ENCODE results near the gene ELOVL2.

Gene ELOVL2

DNA sequence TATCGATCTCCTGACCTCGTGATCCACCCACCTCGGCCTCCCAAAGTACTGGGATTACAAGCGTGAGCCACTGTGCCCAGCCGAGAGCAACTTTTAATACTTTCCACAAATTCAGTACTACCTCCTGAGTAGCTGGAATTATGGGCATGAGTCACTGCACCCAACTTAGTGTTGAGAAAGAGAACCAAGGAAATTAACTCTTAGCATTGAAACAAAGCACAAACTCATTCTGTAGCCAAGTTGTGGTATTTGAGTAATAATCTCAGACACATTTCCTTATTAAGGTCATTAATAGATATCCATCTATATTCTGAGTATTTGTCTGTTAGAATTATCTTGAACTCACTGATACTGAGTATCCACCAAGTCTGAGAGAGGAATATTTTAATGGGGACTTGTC is 14.3 kb upstream of the ELOVL2 start:
- no peak for DNase-seq (ENCODE audit: extremely low read depth in 1 of 2, low read depth in 1 of 2)

DNA sequence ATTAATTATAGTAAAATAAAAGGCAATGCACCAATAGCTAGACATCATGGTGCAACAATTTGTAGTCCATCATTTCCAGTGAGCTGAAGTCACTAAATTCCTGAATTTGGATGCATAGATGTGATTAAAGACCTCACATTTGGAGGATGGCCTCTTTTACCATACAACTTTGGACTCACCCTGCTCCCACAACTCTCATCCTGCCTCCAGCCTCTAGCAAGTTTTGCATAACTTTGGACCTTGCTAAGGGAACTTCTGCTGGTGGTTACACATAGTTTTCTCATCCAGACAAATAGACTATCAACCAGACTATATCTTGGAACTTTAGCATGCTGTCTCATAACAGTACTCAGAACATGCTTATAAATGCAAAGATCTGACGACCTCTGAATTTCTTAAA is 12.8 kb upstream of the ELOVL2 start:
- DNase-seq (ENCODE audit: extremely low read depth in 1 of 2, low read depth in 1 of 2): no peak

DNA sequence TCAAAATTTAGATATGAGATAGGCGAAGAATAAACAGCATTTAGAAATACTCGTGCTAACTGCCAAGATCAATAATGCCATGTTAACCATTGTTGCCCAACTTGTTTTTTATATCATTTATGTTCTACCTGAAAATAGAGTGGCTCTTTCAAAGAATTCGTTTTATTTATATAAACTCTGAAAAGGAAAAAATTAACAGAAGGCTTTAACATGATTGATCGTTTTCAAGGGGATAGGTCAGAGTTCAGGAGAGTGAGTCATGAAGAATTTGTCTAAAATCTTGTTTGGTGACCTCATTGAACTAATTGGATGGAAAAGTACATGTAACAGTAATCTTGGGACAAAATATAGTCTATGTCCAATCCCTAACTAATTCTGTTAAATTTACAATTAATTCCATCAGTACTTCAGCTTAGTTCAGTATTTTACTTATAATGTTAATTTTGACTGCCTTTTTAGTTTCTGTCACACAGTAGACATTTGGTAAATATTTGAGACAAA is 11.1 kb upstream of the ELOVL2 start:
- DNase-seq (ENCODE audit: extremely low read depth in 1 of 2, low read depth in 1 of 2): no peak

DNA sequence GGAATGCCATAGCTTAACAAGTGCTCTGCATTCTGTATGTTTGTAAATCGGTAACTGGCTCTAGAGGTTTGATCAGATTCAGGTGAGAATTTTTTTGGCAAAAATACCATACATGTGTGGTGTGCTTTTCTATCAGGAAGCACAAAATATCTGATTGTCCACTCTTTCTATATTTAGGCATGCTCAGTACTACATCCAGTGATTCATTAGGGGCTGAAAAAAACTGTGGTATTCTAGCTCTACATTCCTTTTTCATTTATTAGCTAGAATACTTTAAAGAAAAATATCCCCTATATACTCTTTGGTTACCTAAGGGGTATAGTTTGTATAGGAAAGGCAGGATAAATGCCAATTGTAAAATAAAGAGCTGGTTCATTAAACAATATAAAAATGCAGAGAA is 10.6 kb upstream of the ELOVL2 start:
- DNase-seq (ENCODE audit: extremely low read depth in 1 of 2, low read depth in 1 of 2): no peak

DNA sequence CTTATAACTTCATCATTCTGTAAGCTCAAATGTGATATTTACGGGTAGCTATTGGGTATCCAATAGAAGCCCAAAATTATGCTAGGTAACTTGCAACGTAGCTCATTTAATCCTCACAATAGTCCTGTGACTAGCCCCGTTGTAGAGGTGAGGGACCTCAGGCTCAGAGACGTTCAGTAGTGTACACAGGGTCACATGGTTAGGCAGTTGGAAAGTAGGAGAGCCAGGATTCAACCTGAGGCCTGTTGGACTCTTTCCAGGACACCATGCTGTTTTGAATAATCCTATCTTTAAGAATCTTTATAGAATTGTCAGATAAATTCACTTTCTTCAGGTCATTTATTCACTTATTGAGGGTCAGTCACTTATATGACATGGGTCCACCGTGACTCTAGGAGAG is 9.2 kb upstream of the ELOVL2 start:
- DNase-seq (ENCODE audit: extremely low read depth in 1 of 2, low read depth in 1 of 2): no peak

DNA sequence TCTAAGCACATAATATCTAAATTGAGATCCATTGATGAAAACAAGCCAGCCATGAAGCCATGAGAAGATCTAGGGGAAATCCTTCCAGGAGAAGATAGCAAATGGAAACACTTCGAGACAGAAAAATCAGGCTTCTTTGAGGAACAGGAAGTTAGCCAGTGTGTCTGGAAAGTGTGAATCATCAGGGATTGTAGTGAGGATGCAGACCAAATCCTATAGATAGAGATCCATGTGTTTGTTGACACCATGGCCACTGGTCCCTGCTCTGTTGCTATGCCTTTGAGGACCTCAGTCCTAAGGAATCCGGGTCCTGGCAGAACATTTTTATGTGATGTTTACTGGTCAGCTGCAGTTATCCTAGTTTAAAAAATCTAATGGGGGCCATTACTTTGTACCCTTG is 6.6 kb upstream of the ELOVL2 start:
- no peak for DNase-seq (ENCODE audit: extremely low read depth in 1 of 2, low read depth in 1 of 2)

DNA sequence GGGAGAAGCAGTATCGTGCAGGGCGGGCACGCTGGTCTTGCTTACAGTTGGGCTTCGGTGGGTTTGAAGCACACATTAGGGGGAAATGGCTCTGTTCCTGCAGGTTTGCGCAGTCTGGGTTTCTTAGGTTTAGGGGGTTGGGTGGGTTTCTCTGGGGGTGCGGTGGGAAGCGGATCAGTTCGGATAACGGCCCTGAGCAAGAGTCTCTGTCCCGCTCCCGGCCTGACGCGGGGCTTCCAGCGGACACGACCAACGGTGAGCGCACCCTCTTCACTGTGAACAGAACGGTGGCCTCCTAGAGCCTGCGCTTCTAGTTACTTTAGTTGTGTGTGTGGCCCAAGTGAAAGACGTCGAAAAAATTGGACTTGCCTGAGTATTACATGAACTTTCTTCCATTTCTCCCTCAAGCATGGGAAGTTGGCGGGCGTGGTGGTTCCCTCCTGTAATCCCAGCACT is 635 bp upstream of the ELOVL2 start:
- no peak for DNase-seq (ENCODE audit: extremely low read depth in 1 of 2, low read depth in 1 of 2)

DNA sequence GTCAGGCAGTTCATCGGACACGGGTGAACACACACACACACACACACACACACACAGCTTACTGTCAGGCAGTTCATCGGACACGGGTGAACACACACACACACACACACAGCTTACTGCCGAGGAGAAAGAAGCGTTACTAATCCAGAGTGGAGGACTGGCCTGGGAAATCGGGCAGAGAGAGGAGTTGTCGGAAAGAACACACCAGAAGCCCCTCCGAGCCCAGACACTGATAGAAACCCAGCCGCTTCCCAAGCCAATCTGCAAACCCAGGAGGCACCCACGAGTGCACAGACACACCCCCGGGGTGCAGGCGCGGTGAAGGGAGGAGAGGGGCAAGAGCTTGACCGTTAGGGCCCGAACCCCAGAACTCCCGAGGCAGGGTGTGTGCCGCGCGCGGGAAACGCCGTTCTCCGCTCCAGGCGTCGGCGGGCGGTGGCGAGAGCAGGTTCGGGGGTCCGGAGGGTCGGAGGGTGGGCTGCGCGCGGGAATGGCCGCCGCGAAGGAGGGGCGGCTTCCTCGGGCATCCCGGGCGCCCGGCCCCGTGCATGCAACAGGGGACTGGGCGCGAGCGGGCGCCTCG is 636 bp downstream of the ELOVL2 start:
- DNase-seq (ENCODE audit: extremely low read depth in 1 of 2, low read depth in 1 of 2): no peak

DNA sequence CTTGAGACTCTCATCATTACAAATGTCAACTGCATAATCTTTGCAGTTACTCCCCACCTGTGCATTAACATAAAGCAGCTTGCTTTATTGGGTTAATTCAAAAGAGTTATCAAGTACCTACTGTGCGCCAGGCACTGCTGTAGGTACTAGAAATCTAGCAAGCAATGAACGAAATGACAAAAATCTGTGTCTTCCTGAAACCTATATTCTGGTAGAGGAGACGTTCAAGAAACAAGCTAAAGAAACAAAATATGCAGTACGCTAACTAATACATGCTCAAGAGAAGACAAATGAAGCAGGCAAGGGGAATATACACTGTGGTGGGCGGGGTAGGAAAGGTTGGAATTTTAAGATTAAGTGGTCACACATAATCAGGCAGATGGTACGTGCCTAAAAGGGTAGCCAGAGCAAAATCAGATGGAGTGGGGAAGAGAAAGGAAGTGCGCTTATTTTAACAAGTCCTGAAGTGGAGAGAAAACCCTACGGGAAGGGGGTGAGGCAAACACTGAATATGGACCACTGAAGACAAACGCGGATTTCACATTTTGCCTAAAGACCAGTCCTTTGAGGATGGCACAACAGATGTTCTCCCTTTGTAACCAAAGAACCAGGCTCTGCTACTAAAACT is 1.2 kb downstream of the ELOVL2 start:
- no peak for DNase-seq (ENCODE audit: extremely low read depth in 1 of 2, low read depth in 1 of 2)

DNA sequence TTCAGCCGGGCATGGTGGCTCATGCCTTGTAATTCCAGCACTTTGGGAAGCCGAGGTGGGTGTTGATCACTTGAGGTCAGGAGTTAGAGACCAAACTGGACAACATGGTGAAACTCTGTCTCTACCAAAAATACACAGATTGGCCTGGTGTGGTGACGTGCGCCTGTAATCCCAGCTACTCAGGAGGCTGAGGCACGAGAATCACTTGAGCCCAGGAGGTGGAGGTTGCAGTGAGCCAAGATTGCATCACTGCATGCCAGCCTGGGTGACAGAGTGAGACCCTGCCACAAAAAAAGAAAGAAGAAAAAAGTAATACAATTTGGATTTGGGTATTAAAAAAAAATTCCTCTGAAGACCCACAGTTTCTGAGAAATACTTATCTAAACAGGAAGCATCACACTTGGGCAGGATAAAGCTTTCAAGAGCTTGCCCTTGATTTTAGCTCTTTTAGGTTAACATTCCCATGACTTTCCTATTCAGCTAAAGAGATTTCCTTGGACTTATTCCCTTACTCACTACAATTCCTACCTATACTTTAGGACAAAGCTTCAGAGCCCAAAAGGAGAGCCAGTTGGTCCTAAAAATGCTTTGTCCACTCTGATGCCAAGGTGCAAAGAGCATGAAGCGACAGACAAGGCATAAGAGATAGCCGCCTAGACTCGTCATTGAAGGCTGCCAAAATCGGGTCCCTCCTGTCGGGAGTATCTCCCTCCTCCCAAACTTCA is 1.9 kb downstream of the ELOVL2 start:
- DNase-seq (ENCODE audit: extremely low read depth in 1 of 2, low read depth in 1 of 2): no peak

DNA sequence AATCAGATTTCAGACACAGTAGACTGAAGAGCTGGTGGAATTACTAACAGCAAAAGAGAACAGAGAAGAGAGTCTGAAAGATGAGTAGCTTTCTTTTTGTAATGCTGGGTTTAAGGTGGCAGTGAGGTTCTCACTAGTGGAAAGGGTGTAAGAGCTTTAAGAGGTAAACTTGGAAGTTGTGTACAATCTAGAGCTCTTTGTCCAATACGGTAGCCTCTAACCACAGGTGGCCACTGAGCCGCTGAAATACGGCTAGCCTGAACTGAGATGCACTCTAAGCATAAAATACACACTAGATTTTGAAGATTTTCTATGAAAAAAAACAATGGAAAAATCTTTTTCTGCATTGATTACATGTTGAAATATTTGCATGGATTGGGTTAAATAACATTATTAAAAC is 4.0 kb downstream of the ELOVL2 start:
- no peak for DNase-seq (ENCODE audit: extremely low read depth in 1 of 2, low read depth in 1 of 2)

DNA sequence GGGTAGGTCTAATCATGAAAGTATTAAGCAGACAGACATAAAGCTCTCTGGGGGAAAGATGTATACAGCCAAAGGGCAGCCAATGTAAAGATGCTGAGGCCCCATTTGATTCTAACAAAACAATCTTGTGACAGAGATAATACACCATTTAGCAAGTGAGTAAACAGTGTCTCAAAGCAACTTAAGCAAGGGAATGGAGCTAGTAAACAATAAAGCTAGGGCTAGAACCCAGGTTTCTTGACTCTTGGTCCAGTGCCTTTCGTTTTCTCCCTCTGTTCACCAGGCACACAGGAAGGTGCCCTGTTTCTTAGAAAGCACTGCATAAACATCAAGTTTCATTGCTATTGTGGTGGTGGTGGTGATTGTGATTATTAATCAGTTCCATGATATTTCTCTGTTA is 5.1 kb downstream of the ELOVL2 start:
- DNase-seq (ENCODE audit: extremely low read depth in 1 of 2, low read depth in 1 of 2): no peak

DNA sequence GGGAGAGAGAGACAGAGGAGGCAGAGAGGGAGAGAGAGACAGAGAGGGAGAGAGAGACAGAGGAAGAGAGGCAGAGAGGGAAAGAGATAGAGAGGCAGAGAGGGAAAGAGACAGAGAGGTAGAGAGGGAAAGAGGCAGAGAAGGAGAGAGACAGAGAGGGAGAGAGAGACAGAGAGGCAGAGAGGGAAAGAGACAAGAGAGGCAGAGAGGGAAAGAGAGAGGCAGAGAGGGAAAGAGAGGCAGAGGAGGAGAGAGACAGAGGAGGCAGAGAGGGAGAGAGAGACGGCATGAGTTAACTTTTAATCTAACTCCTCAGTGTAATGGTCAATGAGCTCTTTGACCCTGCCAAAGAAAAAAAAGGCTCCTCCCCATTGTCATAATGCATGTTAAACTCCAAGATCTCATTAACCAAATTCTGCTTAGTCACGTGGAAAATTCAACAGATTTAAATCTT is 7.1 kb downstream of the ELOVL2 start:
- DNase-seq (ENCODE audit: extremely low read depth in 1 of 2, low read depth in 1 of 2): no peak

DNA sequence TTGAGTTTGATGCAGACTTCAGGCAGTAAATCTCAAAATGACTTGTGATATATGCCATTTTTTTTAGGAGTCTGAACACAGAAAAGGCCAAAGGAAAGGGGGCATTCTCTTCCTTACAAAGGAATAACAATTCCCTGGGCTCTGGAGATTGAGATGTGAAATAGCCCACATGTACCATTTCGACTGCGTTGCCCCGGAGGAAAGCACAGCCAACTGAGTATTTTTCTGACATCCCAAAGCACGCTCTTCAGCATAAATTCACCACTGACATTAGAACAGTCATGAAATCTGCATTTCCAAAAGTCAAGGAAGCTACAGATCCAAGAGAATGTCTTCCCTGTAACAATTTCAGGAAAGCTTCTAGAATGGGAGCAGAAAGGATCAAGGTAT is 7.8 kb downstream of the ELOVL2 start:
- no peak for DNase-seq (ENCODE audit: extremely low read depth in 1 of 2, low read depth in 1 of 2)

DNA sequence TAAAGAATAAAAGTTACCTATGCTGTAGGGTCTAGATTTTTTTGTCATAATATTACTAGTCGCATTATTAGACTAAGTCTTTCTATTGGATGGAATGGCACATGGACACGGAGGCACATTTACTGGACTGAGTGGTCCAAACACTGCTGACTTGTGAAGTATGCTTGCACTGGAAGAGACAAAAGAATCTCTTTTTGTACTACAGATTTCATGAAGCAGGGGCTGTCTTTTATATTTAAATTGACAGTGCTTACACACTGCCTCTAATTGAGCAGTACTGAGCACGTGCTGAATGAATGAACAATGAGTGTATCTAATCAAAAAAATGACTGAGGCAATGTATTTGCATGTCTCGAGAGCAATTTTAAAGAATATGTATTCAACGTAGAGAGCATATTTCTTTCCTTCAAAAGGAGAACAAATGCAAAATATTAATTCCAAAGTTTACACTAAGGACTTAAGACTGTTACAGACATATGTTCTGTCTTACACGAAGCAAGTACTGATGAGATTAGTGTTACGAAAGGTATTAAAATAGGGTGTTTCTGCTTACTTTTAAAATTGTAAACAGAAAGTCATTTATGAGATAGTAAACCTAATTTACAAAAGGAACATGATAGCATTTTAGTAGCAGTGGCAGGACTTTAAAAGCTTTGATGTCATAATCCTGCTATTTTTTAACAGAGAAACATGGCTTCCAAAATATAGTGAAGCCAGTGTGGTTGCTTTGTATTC is 8.3 kb downstream of the ELOVL2 start:
- DNase-seq (ENCODE audit: extremely low read depth in 1 of 2, low read depth in 1 of 2): no peak

DNA sequence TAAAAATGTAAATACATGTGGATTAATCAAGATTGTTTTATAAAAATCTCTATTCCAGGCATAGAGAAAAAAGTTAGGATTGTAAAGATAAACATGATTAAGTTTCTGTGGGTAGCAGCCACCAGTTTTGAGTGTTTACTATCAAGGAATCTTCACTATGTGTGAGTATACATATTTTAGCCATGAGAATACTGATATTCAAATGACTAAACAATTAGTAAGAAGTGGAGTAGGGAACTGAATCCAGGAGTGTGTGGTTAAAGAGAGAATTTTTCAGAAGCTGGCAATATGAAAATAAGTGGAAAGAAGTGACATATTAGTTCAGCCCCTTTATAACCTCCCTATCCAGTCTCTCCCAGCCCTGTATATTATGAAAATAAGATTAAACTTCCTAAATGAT is 10.3 kb downstream of the ELOVL2 start:
- DNase-seq (ENCODE audit: extremely low read depth in 1 of 2, low read depth in 1 of 2): no peak

DNA sequence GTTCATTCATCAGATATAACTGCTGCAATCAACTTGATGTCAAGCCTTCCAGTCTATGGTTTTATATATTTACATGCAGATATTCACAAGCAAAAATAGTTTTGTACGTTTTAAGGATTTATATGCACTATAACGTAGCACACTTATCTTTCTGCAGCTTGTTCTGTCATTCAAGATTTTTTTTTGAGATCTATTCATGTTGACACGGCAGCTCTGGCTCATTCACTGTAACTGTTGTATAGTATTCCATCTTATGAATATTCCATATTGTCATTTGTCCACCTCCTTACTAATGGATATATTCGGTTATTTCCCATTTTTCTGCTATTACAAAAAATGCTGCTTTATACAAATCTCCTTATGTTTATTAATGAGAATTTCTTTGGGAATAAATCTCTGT is 13.2 kb downstream of the ELOVL2 start:
- DNase-seq (ENCODE audit: extremely low read depth in 1 of 2, low read depth in 1 of 2): no peak

DNA sequence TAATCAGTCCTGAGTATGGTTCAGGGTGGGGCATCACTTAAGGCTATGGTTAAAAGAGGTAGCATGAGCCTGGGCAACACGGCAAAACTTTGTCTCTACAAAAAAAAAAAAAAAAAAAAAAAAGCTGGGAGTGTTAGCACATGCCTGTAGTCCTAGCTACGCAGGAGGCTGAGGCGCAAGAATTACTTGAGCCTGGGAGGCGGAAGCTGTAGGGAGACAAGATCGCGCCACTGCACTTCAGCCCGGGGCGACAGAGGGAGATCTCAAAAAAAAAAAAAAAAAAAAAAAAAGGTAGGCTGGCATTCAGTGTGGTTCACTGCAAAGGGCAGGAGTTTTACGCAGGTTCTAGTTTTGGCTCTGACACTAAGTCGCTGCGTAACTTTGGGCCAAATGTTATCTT is 15.1 kb downstream of the ELOVL2 start:
- no peak for DNase-seq (ENCODE audit: extremely low read depth in 1 of 2, low read depth in 1 of 2)

DNA sequence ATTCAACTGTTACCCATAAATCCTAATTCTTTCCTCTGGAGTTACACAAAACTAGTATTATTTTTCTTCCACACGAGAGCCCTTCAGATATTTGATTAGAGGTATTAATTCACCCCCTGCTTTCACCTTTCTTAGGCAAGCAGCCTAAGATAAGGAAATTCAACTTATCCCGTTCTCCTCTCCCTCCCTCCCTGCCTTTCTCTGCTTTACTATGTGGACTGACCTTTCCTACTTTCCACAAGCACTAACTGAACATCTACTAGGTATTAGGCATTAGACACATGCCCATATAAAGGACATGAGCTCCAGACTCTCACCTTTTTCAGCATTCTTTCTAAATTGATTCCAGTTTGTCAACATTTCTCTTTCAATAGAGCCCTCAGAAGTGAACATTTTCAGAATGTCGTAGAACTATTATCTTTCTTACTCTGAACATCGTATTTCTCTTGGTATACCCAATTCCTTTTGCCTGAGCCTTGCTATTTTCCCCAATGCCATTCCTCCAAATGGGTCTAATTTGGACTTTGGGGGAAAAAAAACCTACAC is 16.5 kb downstream of the ELOVL2 start:
- no peak for DNase-seq (ENCODE audit: extremely low read depth in 1 of 2, low read depth in 1 of 2)

DNA sequence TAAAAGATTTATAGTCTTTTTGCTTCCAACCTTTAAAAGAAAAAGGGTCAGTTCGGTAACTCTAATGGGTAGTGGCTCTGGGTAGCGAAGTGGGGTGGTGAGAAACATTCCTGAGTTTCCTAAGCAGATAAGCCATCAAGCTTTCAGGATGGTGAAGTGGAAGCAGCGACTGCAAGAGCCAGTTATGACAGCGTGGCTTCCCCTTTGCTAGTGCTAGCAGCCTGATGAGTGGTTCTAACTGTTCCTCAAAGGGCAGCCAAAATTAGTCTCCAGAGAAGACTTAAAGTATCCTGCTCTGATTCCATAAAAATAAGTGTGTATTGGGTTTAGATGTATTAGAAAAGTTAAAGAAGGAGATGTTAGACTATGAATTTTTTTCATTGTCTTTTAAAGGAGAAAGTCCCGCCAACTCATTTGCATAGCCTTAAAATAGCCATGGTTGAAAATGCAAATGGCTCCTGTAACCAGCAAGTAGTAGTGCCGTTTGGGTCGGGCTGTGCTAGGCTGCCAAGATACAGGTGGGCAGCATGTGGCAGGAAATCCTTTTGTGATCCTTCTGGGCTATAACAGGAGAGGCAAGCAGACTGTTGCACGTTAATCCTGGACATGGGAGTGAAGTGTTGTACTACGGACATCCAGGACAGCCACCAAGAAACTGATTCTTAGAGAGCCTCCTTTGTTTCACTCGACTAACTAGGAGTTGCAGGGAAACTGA is 18.0 kb downstream of the ELOVL2 start:
- DNase-seq (ENCODE audit: extremely low read depth in 1 of 2, low read depth in 1 of 2): no peak

DNA sequence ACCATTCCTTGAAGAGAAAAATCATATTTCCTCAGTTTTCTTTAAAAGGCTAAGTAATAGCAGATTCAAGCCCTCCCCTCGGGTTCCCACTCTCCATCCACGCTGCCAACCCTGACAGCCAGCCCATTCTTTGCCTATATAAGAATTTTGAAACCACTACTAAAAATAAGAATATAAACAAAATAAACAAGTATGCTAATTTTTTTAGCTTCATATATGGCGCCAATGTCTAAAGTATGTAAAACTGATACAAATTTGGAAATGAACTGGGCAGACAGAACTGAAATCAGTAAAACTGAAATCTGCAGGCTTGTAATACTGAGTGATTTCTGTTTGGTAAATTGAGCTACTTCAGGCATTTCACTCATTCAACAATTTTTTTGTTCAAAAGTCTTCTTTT is 19.0 kb downstream of the ELOVL2 start:
- DNase-seq (ENCODE audit: extremely low read depth in 1 of 2, low read depth in 1 of 2): no peak

Data from stimulated activated CD8-positive, alpha-beta memory T cell treated with anti-CD3 and anti-CD28 coated beads, Interleukin-7, amount 100 ng/mL, for 48 hours (primary cell).